HepG2 (cell line): ENCODE results near the gene ASXL1. TPM values are rescaled to one million over a fixed set of nuclear protein-coding genes. Genes with fewer than 3 reads are reported as not detected.
A peak's percentile ranks its signal among the peaks of the same experiment; 100 is the strongest.

Source experiments
- AHDC1 ChIP-seq: sonication (generic); formaldehyde crosslinking; IDR thresholded peaks from 2 replicates; pipeline ENCODE4 v1.5.1; 2020; ENCODE audit warnings: mild to moderate bottlenecking, missing genetic modification reagents, borderline replicate concordance
- ARNT2 ChIP-seq: sonication (generic); formaldehyde crosslinking; IDR thresholded peaks from 2 replicates; pipeline ENCODE4 v1.8.0; 2022; ENCODE audit warnings: mild to moderate bottlenecking, low read depth, missing genetic modification reagents, moderate library complexity
- ATF4 ChIP-seq, 2 experiments: fragments of 450-650 bp in 1 of 2; sonication (generic) in 1 of 2; formaldehyde crosslinking; IDR thresholded peaks; 2 replicates each; pipeline versions ENCODE4 v1.5.0 to v1.8.0; 2020 to 2022; ENCODE audit warnings: mild to moderate bottlenecking in 1 of 2, missing genetic modification reagents in 1 of 2
- CREM ChIP-seq, 2 experiments: sonication (generic) in 1 of 2; formaldehyde crosslinking in 1 of 2; IDR thresholded peaks; 2 replicates each; pipeline versions ENCODE4 v1.4.0 to v1.6.1; 2016 to 2020; ENCODE audit warnings: antibody characterized with exemption in 1 of 2, mild to moderate bottlenecking in 1 of 2, missing genetic modification reagents in 1 of 2
- ELF4 ChIP-seq: sonication (generic); formaldehyde crosslinking; IDR thresholded peaks from 2 replicates; pipeline ENCODE4 v1.5.0; 2020; ENCODE audit warnings: missing genetic modification reagents, mild to moderate bottlenecking, moderate library complexity, borderline replicate concordance
- GLI4 ChIP-seq: sonication (generic); formaldehyde crosslinking; IDR thresholded peaks from 2 replicates; pipeline ENCODE4 v1.5.1; 2020; ENCODE audit warnings: missing genetic modification reagents, mild to moderate bottlenecking, moderate library complexity, borderline replicate concordance
- NAIF1 ChIP-seq: sonication (generic); formaldehyde crosslinking; IDR thresholded peaks from 2 replicates; pipeline ENCODE4 v1.5.0; 2020; ENCODE audit warnings: mild to moderate bottlenecking, missing genetic modification reagents, borderline replicate concordance
- RARA ChIP-seq: IDR thresholded peaks from 2 replicates; pipeline ENCODE4 v1.6.1; 2016; ENCODE audit warnings: missing genetic modification reagents, missing compliant biosample characterization
- SRSF9 ChIP-seq: fragments of 200-400 bp; formaldehyde crosslinking; IDR thresholded peaks from 2 replicates; pipeline ENCODE4 v1.6.1; 2018; ENCODE audit warnings: borderline replicate concordance, mild to moderate bottlenecking, low read depth, low read length; ENCODE audit not compliant: insufficient read depth, poor library complexity, severe bottlenecking
- SRY ChIP-seq: sonication (generic); formaldehyde crosslinking; IDR thresholded peaks from 2 replicates; pipeline ENCODE4 v1.8.0; 2022; ENCODE audit warnings: mild to moderate bottlenecking, missing genetic modification reagents
- THAP8 ChIP-seq: sonication (generic); formaldehyde crosslinking; IDR thresholded peaks from 2 replicates; pipeline ENCODE4 v1.5.1; 2020; ENCODE audit warnings: missing genetic modification reagents, mild to moderate bottlenecking, borderline replicate concordance
- ZBTB39 ChIP-seq: sonication (generic); formaldehyde crosslinking; IDR thresholded peaks from 2 replicates; pipeline ENCODE4 v1.5.0; 2020; ENCODE audit warnings: missing genetic modification reagents
- ZBTB7A ChIP-seq: sonication (generic); formaldehyde crosslinking; IDR thresholded peaks from 2 replicates; pipeline ENCODE4 v1.8.0; 2022; ENCODE audit warnings: mild to moderate bottlenecking, missing genetic modification reagents
- ZNF276 ChIP-seq: sonication (generic); formaldehyde crosslinking; IDR thresholded peaks from 2 replicates; pipeline ENCODE4 v1.4.0; 2020; ENCODE audit warnings: mild to moderate bottlenecking, low read depth, missing genetic modification reagents
- ZNF558 ChIP-seq: sonication (generic); formaldehyde crosslinking; IDR thresholded peaks from 2 replicates; pipeline ENCODE4 v1.9.0; 2022; ENCODE audit warnings: mild to moderate bottlenecking, missing genetic modification reagents, borderline replicate concordance
- polyA plus RNA-seq, 8 experiments: library from polyadenylated mRNA; depleted of rRNA in 3 of 8; stranded (reverse) in 7 of 8; unstranded in 1 of 8; fragments of >200 nt; fragmentation: Illumina TruSeq in 4 of 8; extraction: Trizol in 4 of 8; gene quantifications; 2 replicates each; pipeline versions ENCODE4 v1.2.1 to v1.2.3, GENCODE V29; 2011 to 2016; ENCODE audit warnings: low read depth in 4 of 8, missing spikeins in 1 of 8, mixed read lengths in 1 of 8; ENCODE audit not compliant: insufficient read depth in 1 of 8
- total RNA-seq, 5 experiments: library from RNA; depleted of rRNA; stranded (reverse); fragments of >200 nt; fragmentation: Illumina TruSeq; extraction: Trizol; gene quantifications; 2 replicates each; pipeline ENCODE4 v1.2.3, GENCODE V29; 2016; ENCODE audit warnings: low read depth in 1 of 5

The ASXL1 gene
- total and polyA plus RNA-seq, 2 of the 13 experiments (the other 11 are each of a cell fraction or from before 2014, with no cell fraction given) = 62.1 to 74.8 TPM

- TF ChIP-seq NAIF1 (no peak), ZBTB39 (no peak; the same call in none of the 2 replicates), SRY (CRISPR knock-in tag) (peak; percentile 83; the same call in 1 of the 2 replicates), SRSF9 (no peak), ZNF558 (no peak), ATF4 (CRISPR knock-in tag; IDR thresholded peaks at IDR 0.05) (no peak), ELF4 (peak; percentile 100), GLI4 (CRISPR knock-in tag) (peak; percentile 14; the same call in 1 of the 2 replicates), AHDC1 (CRISPR knock-in tag) (peak; percentile 73; the same call in 1 of the 2 replicates), RARA (peak; percentile 92), CREM (IDR thresholded peaks at IDR 0.05) (peak; percentile 90), CREM (CRISPR knock-in tag; IDR thresholded peaks at IDR 0.05) (no peak), THAP8 (CRISPR knock-in tag) (no peak), ARNT2 (CRISPR knock-in tag) (peak; percentile 38; the same call in 1 of the 2 replicates), ZNF276 (CRISPR knock-in tag) (peak; percentile 72; the same call in 1 of the 2 replicates), ZBTB7A (peak; percentile 92; the same call in 1 of the 2 replicates)
Observed at GRCh38 chr20:32465092-32465900, 107.2 kb downstream of the ASXL1 start (continued).
